Liver (tissue), 9 donors: ENCODE data around the gene TMEM255B. TPM values are rescaled to one million over a fixed set of nuclear protein-coding genes. Genes with fewer than 3 reads are reported as not detected.

ENCODE experiments used
- DNase-seq: peaks from one replicate; pipeline ENCODE4 v3.0.0-alpha.2; 2017; ENCODE audit warnings: low spot score
- H3K27ac ChIP-seq, 2 donors: one replicate each; pipeline ENCODE4 v1.7.0; 2013; ENCODE audit warnings: inconsistent platforms in 2 of 2, low read length in 2 of 2, control low read depth in 1 of 2, low read depth in 1 of 2, mild to moderate bottlenecking in 1 of 2
- H3K27me3 ChIP-seq, 4 donors: one replicate each; pipeline versions ENCODE4 v1.6.1 to v1.7.0; 2013; ENCODE audit warnings: low read length in 3 of 4, inconsistent platforms in 1 of 4, mild to moderate bottlenecking in 1 of 4, moderate library complexity in 1 of 4; ENCODE audit not compliant: control insufficient read depth in 4 of 4, insufficient read depth in 4 of 4
- H3K36me3 ChIP-seq, 4 donors: one replicate each; pipeline versions ENCODE4 v1.6.1 to v1.7.0; 2013; ENCODE audit warnings: low read length in 3 of 4, mild to moderate bottlenecking in 3 of 4, low read depth in 1 of 4, moderate library complexity in 1 of 4; ENCODE audit not compliant: control insufficient read depth in 4 of 4, insufficient read depth in 3 of 4
- H3K4me1 ChIP-seq, 4 donors: one replicate each; pipeline versions ENCODE4 v1.6.1 to v1.7.0; 2013; ENCODE audit warnings: low read length in 3 of 4, mild to moderate bottlenecking in 3 of 4, moderate library complexity in 1 of 4; ENCODE audit not compliant: control insufficient read depth in 4 of 4, insufficient read depth in 4 of 4
- H3K4me3 ChIP-seq, 3 donors: one replicate each; pipeline versions ENCODE4 v1.6.1 to v1.7.0; 2013; ENCODE audit warnings: low read length in 3 of 3, control low read depth in 1 of 3, low read depth in 1 of 3, mild to moderate bottlenecking in 1 of 3
- H3K9ac ChIP-seq, 2 donors: one replicate each; pipeline ENCODE4 v1.7.0; 2013; ENCODE audit warnings: low read length in 2 of 2, mild to moderate bottlenecking in 2 of 2, moderate library complexity in 2 of 2, control low read depth in 1 of 2, low read depth in 1 of 2
- H3K9me3 ChIP-seq, 4 donors: one replicate each; pipeline versions ENCODE4 v1.6.1 to v1.7.0; 2013; ENCODE audit warnings: low read length in 3 of 4; ENCODE audit not compliant: control insufficient read depth in 4 of 4
- CTCF ChIP-seq: fragments of 150-350 bp; IDR thresholded peaks from 2 replicates; pipeline ENCODE4 v1.5.1; 2017; ENCODE audit warnings: improper control_type of control experiment, low read depth, low read length; ENCODE audit not compliant: missing input control
- FOXA1 ChIP-seq: IDR thresholded peaks from 2 replicates; pipeline ENCODE4 v1.6.1; 2016; ENCODE audit warnings: antibody characterized with exemption
- FOXA2 ChIP-seq: IDR thresholded peaks from 2 replicates; pipeline ENCODE4 v1.6.1; 2016; ENCODE audit warnings: antibody characterized with exemption
- GABPA ChIP-seq, 2 donors: IDR thresholded peaks in 1 of 2; conservative IDR thresholded peaks in 1 of 2; 2 replicates each; pipeline ENCODE4 v1.6.1; 2016; ENCODE audit warnings: antibody characterized with exemption in 2 of 2, mild to moderate bottlenecking in 1 of 2, moderate library complexity in 1 of 2
- HNF4G ChIP-seq: IDR thresholded peaks from 2 replicates; pipeline ENCODE4 v1.6.1; 2016; ENCODE audit warnings: antibody characterized with exemption
- JUND ChIP-seq, 2 donors: IDR thresholded peaks; 2 replicates each; pipeline ENCODE4 v1.6.1; 2016; ENCODE audit warnings: antibody characterized with exemption in 2 of 2
- MAX ChIP-seq: IDR thresholded peaks from 2 replicates; pipeline ENCODE4 v1.6.1; 2016; ENCODE audit warnings: antibody characterized with exemption
- NR2F2 ChIP-seq: IDR thresholded peaks from 2 replicates; pipeline ENCODE4 v1.6.1; 2016; ENCODE audit warnings: antibody characterized with exemption
- RAD21 ChIP-seq, 2 donors: IDR thresholded peaks; 2 replicates each; pipeline ENCODE4 v1.6.1; 2016; ENCODE audit warnings: antibody characterized with exemption in 2 of 2, mild to moderate bottlenecking in 2 of 2
- RXRA ChIP-seq, 2 donors: IDR thresholded peaks; 2 replicates each; pipeline ENCODE4 v1.6.1; 2017 to 2018; ENCODE audit warnings: antibody characterized with exemption in 2 of 2, mild to moderate bottlenecking in 1 of 2
- SP1 ChIP-seq: IDR thresholded peaks from 2 replicates; pipeline ENCODE4 v1.6.1; 2018; ENCODE audit warnings: antibody characterized with exemption, mild to moderate bottlenecking
- TAF1 ChIP-seq: conservative IDR thresholded peaks from 2 replicates; pipeline ENCODE4 v1.6.1; 2016; ENCODE audit warnings: antibody characterized with exemption, mild to moderate bottlenecking
- YY1 ChIP-seq: IDR thresholded peaks from 2 replicates; pipeline ENCODE4 v1.6.1; 2016; ENCODE audit warnings: antibody characterized with exemption, mild to moderate bottlenecking
- WGBS: extraction: QIAGEN DNeasy Blood & Tissue Kit; methylation state at CpG from one replicate; pipeline ENCODE4 v1.1.7; 2013; 5-methylcytosine and 5-hydroxymethylcytosine counted together
- polyA plus RNA-seq, 2 donors: library from polyadenylated mRNA; stranded (reverse) in 1 of 2; unstranded in 1 of 2; fragments of 200-250 nt in 1 of 2; fragments of >200 nt in 1 of 2; fragmentation: Nextera tagmentation in 1 of 2; extraction: Ambion mirVana in 1 of 2; gene quantifications; one replicate each; pipeline versions ENCODE4 v1.2.1 to v1.2.3, GENCODE V29; 2013 to 2015
- total RNA-seq, 2 donors: library from RNA; depleted of rRNA; stranded (reverse); fragments of >200 nt; gene quantifications; one replicate each; pipeline ENCODE4 v1.2.3, GENCODE V29; 2014
- TF ChIP-seq, protein P1 (sequence below): IDR thresholded peaks from 2 replicates; pipeline ENCODE4 v1.6.1; 2016; ENCODE audit warnings: antibody characterized with exemption, mild to moderate bottlenecking
- TF ChIP-seq, protein P2 (sequence below): IDR thresholded peaks from 2 replicates; pipeline ENCODE4 v1.6.1; 2016; ENCODE audit warnings: antibody characterized with exemption
- TF ChIP-seq, protein P3 (sequence below): IDR thresholded peaks from 2 replicates; pipeline ENCODE4 v1.6.1; 2016; ENCODE audit warnings: antibody characterized with exemption
- donor health status: healthy.
- donor health status: healthy.
- donor health status: healthy.
- donor health status: healthy.
- donor health status: healthy.

The TMEM255B gene
- total and polyA plus RNA-seq, 4 donors, result 0.37 to 8.6 (median 3.5) TPM

DNA sequence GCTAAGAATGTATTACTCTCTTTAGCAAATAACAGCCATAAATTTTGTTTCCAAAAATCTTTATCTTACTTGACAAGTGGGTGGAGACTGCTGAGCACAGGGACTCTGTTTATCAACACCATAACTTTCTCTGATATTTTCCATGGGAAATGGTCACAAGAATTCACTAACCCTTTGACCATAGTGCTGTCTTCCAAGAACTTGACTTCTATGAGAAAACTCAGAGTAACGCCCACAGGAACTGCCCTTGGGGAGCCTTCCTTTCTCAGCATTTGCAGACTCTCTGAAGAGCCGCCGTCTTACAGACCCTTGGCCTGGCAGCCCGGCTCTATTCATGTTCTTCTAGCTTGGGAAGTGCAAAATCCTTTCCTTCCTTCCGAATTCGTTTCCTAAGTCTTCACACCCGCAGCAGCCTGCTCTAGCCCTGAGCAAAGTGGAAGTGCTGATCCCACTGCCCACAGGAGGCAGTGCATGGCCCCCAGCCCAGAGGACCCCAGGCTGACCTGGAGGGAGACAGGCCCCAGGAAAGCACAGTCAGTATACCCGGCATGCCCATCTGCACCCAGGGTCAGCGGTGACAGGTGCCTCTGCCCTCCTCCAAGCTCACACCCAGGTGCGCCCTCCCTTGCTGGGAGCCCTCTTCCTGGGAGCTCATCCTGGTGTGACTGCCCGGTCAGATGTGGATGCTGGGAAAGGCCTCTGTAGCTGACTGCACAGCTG is 94.7 kb downstream of the TMEM255B start:
- TF ChIP-seq, protein P1, sequence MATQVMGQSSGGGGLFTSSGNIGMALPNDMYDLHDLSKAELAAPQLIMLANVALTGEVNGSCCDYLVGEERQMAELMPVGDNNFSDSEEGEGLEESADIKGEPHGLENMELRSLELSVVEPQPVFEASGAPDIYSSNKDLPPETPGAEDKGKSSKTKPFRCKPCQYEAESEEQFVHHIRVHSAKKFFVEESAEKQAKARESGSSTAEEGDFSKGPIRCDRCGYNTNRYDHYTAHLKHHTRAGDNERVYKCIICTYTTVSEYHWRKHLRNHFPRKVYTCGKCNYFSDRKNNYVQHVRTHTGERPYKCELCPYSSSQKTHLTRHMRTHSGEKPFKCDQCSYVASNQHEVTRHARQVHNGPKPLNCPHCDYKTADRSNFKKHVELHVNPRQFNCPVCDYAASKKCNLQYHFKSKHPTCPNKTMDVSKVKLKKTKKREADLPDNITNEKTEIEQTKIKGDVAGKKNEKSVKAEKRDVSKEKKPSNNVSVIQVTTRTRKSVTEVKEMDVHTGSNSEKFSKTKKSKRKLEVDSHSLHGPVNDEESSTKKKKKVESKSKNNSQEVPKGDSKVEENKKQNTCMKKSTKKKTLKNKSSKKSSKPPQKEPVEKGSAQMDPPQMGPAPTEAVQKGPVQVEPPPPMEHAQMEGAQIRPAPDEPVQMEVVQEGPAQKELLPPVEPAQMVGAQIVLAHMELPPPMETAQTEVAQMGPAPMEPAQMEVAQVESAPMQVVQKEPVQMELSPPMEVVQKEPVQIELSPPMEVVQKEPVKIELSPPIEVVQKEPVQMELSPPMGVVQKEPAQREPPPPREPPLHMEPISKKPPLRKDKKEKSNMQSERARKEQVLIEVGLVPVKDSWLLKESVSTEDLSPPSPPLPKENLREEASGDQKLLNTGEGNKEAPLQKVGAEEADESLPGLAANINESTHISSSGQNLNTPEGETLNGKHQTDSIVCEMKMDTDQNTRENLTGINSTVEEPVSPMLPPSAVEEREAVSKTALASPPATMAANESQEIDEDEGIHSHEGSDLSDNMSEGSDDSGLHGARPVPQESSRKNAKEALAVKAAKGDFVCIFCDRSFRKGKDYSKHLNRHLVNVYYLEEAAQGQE, result no peak
- TF ChIP-seq YY1 (no peak), JUND (IDR thresholded peaks at IDR 0.05) (no peak), NR2F2 (peak; percentile 94), GABPA (IDR thresholded peaks at IDR 0.05 in 1 of 2, conservative IDR thresholded peaks at IDR 0.05 in 1 of 2) (no peak), SP1 (peak; percentile 44), RXRA (IDR thresholded peaks at IDR 0.05) (peak in 1 of 2 donors; percentile 13)
- TF ChIP-seq, protein P2, sequence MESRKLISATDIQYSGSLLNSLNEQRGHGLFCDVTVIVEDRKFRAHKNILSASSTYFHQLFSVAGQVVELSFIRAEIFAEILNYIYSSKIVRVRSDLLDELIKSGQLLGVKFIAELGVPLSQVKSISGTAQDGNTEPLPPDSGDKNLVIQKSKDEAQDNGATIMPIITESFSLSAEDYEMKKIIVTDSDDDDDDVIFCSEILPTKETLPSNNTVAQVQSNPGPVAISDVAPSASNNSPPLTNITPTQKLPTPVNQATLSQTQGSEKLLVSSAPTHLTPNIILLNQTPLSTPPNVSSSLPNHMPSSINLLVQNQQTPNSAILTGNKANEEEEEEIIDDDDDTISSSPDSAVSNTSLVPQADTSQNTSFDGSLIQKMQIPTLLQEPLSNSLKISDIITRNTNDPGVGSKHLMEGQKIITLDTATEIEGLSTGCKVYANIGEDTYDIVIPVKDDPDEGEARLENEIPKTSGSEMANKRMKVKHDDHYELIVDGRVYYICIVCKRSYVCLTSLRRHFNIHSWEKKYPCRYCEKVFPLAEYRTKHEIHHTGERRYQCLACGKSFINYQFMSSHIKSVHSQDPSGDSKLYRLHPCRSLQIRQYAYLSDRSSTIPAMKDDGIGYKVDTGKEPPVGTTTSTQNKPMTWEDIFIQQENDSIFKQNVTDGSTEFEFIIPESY, result no peak
- Histone ChIP-seq H3K4me3 (no peak overlapping the region), H3K36me3 (no peaks in the 10 kb centered on the region), H3K27ac (peak overlapping the region in 1 of 2 donors; percentile 58), H3K9me3 (no peaks in the 10 kb centered on the region), H3K4me1 (peaks cover 13 to 38% (median 26%) of the 10 kb centered on the region in 4 donors), H3K27me3 (no peaks in the 10 kb centered on the region), H3K9ac (no peak overlapping the region)
- DNase-seq, result no peak
- WGBS, result 76% methylated on average over 11 of the region's 11 CpGs

DNA sequence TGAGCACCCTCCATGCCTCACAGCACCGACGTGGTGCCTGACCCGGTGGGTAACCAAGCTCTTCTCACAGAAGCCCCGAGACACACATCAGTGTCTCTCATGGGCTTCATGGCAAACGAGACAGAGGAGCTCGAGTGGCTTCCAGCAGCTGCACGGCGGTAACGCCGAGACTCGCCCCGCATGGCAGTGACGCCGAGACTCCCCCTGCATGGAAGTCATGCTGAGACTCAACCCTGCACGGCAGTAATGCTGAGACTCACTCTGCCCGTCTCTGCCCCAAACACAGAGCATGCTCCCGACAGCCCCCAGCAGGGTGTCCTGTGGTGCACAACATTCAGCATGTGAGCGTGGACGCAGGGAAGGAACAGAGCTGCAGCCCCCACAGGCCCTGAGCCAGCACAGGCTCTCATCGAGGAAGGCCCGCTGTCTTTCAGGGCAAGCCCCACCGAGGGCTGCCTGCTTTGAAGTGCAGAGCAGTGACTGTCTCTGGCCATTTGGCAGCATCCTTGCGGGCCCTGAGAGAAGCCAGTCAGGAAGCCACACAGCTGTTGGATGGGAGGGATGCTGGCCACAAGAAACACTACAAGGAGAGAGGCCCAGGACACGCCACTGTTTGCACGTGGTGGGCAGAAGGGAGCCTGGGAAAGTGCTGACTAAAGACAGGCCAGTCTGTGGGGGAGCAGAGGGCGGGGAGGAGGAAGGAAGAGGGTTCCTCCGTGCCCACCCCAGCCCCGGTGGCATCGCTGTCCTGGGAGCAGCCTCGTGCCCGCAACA is 95.4 kb downstream of the TMEM255B start:
- no peaks in the 10 kb centered on the region for H3K9me3 ChIP-seq
- no peak for TF ChIP-seq NR2F2
- TF ChIP-seq, protein P1, result no peak
- TF ChIP-seq MAX, result no peak
- no peak for TF ChIP-seq FOXA1
- no peak for TF ChIP-seq YY1
- no peak for TF ChIP-seq JUND (IDR thresholded peaks at IDR 0.05)
- TF ChIP-seq HNF4G, result no peak
- TF ChIP-seq CTCF, result no peak
- no peak for TF ChIP-seq RXRA (IDR thresholded peaks at IDR 0.05)
- TF ChIP-seq FOXA2, result no peak
- no peak for TF ChIP-seq RAD21 (IDR thresholded peaks at IDR 0.05)
- TF ChIP-seq SP1, result no peak
- no peak for TF ChIP-seq TAF1
- TF ChIP-seq, protein P3, sequence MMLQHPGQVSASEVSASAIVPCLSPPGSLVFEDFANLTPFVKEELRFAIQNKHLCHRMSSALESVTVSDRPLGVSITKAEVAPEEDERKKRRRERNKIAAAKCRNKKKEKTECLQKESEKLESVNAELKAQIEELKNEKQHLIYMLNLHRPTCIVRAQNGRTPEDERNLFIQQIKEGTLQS, result no peak
- TF ChIP-seq GABPA (IDR thresholded peaks at IDR 0.05 in 1 of 2, conservative IDR thresholded peaks at IDR 0.05 in 1 of 2), result no peak
- 68% methylated on average over 31 of the region's 31 CpGs for WGBS
- peak overlapping the region in 1 of 2 donors; percentile 21 for H3K27ac ChIP-seq
- H3K36me3 ChIP-seq, result no peaks in the 10 kb centered on the region
- H3K4me1 ChIP-seq, result peaks cover 13 to 38% (median 25%) of the 10 kb centered on the region in 4 donors
- H3K4me3 ChIP-seq, result no peak overlapping the region
- no peaks in the 10 kb centered on the region for H3K27me3 ChIP-seq
- no peak for DNase-seq
- H3K9ac ChIP-seq, result no peak overlapping the region
